HK-2 (cell line): ENCODE results near the gene RANBP3.

ENCODE experiments used
- DNase-seq: peaks from one replicate; pipeline ENCODE4 v3.0.0-alpha.2; 2018; ENCODE audit not compliant: unreplicated experiment

Gene RANBP3

GRCh38 chr19:5926641-5927440 is 51.1 kb downstream of the RANBP3 start:
- no peak for DNase-seq

GRCh38 chr19:5925830-5926427 is 52.0 kb downstream of the RANBP3 start:
- no peak for DNase-seq

GRCh38 chr19:5923356-5923755 is 54.6 kb downstream of the RANBP3 start:
- DNase-seq = no peak

- no peak for DNase-seq
Observed at GRCh38 chr19:5922161-5922545, 55.8 kb downstream of the RANBP3 start.

- no peak for DNase-seq
Observed at GRCh38 chr19:5921516-5922160, 56.3 kb downstream of the RANBP3 start.

- DNase-seq = no peak
Observed at GRCh38 chr19:5918463-5919079, 59.4 kb downstream of the RANBP3 start.

- no peak for DNase-seq
Observed at GRCh38 chr19:5917431-5918107, 60.4 kb downstream of the RANBP3 start.

GRCh38 chr19:5916181-5916708 is 61.7 kb downstream of the RANBP3 start:
- no peak for DNase-seq

GRCh38 chr19:5915782-5916165 is 62.2 kb downstream of the RANBP3 start:
- no peak for DNase-seq

- DNase-seq = no peak
Observed at GRCh38 chr19:5914946-5915781, 62.8 kb downstream of the RANBP3 start.

GRCh38 chr19:5914358-5914774 is 63.6 kb downstream of the RANBP3 start:
- DNase-seq = no peak

- DNase-seq = peak; percentile 76
Observed at GRCh38 chr19:5913739-5914357, 64.1 kb downstream of the RANBP3 start, which contains the start of gene CAPS. Gene CAPS (plus strand): TSS chr19:5914254. CDS start chr19:5914407, 153 bp downstream.

GRCh38 chr19:5911366-5911765 is 66.6 kb downstream of the RANBP3 start:
- DNase-seq = no peak

GRCh38 chr19:5910638-5910907 is 67.4 kb downstream of the RANBP3 start:
- DNase-seq = no peak

GRCh38 chr19:5908773-5909442 is 69.0 kb downstream of the RANBP3 start:
- no peak for DNase-seq

GRCh38 chr19:5907241-5907640 is 70.7 kb downstream of the RANBP3 start:
- no peak for DNase-seq

- no peak for DNase-seq
Observed at GRCh38 chr19:5905114-5905778, 72.7 kb downstream of the RANBP3 start.

GRCh38 chr19:5904352-5905113 is 73.4 kb downstream of the RANBP3 start, which contains the start of gene VMAC:
Gene VMAC (plus strand): TSS chr19:5904872. CDS start chr19:5904891, 19 bp downstream.
- peak; percentile 99 for DNase-seq
